ENCODE results near the gene SOWAHA. TPM values are rescaled to one million over a fixed set of nuclear protein-coding genes. Genes with fewer than 3 reads are reported as not detected.

The SOWAHA gene
- total and polyA plus RNA-seq, 2 of the 4 experiments (the other 2 are of a cell fraction): 0.03 TPM; not detected in 1

- Histone ChIP-seq H4K91ac (ENCODE audit: insufficient read depth, low read depth, low read length) (no peak overlapping the region), H3K14ac (replicated peaks; ENCODE audit: low read depth, low read length) (no peak overlapping the region), H3K9ac (ENCODE audit: low read depth, low read length) (no peak overlapping the region), H3K18ac (ENCODE audit: low read depth, low read length) (no peak overlapping the region), H2BK20ac (ENCODE audit: low read depth, low read length) (no peak overlapping the region), H4K8ac (ENCODE audit: low read depth in 2 of 2, low read length in 2 of 2) (no peak overlapping the region), H4K5ac (ENCODE audit: low read depth, low read length) (no peak overlapping the region), H2BK5ac (ENCODE audit: low read depth, low read length, poor library complexity, severe bottlenecking) (no peak overlapping the region), H3K79me1 (ENCODE audit: low read depth in 1 of 2, low read length in 2 of 2) (peaks cover 6 to 26% of the 10 kb centered on the region in 2 experiments), H2AK5ac (ENCODE audit: low read depth, low read length) (no peak overlapping the region), H3K56ac (ENCODE audit: extremely low read depth, insufficient read depth, low read length) (no peak overlapping the region), H2BK120ac (ENCODE audit: low read depth, low read length) (no peak overlapping the region), H3K9me3 (ENCODE audit: control insufficient read depth, insufficient read depth, low read length) (no peaks in the 10 kb centered on the region), H2AK9ac (replicated peaks; ENCODE audit: low read depth, low read length, poor library complexity) (no peak overlapping the region), H3K4me2 (ENCODE audit: low read depth, low read length) (no peak overlapping the region), H3K4me3 (ENCODE audit: insufficient read depth, low read depth, low read length) (no peak overlapping the region), H3K4ac (ENCODE audit: low read depth, low read length) (no peak overlapping the region), H2AFZ (replicated peaks; ENCODE audit: low read length, poor library complexity) (no peak overlapping the region), H3K27me3 (ENCODE audit: control insufficient read depth, insufficient read depth, low read length) (no peaks in the 10 kb centered on the region), H3K23ac (ENCODE audit: low read depth, low read length) (no peak overlapping the region), H2BK15ac (ENCODE audit: low read depth, low read length) (no peak overlapping the region), H3K9me1 (ENCODE audit: insufficient read depth, low read length) (peaks cover 14% of the 10 kb centered on the region), H3K4me1 (ENCODE audit: control insufficient read depth, insufficient read depth, low read length) (peaks cover 18% of the 10 kb centered on the region), H4K20me1 (ENCODE audit: insufficient read depth, low read length) (peaks cover 7% of the 10 kb centered on the region; the same call in 1 of the 2 replicates), H3K36me3 (ENCODE audit: control insufficient read depth, insufficient read depth, low read length) (no peaks in the 10 kb centered on the region), H3K27ac (ENCODE audit: insufficient read depth, low read length) (no peak overlapping the region)
- dilution Hi-C loops (cut with HindIII; ENCODE audit: low sequenced_read_pairs, unreplicated experiment) (no loop called here), intact Hi-C loops (cut with micrococcal nuclease) (no loop called here), in situ Hi-C loops (cut with MboI; ENCODE audit: low sequenced_read_pairs) (no loop called here)
- no TSS peak for BruUV-seq (replicated peaks)
- CTCF ChIA-PET: no interaction called here
- no peak for DNase-seq
- TF ChIP-seq RFX5 (IDR thresholded peaks at IDR 0.05; ENCODE audit: low read depth, low read length) (no peak), MXI1 (IDR thresholded peaks at IDR 0.05; ENCODE audit: borderline replicate concordance, low read depth, low read length) (no peak), USF2 (IDR thresholded peaks at IDR 0.05; ENCODE audit: low read depth, low read length) (no peak), CTCF (conservative IDR thresholded peaks at IDR 0.05; ENCODE audit: low read depth, low read length) (no peak), POLR2A (IDR thresholded peaks at IDR 0.05; ENCODE audit: low read depth, low read length) (no peak), MAZ (IDR thresholded peaks at IDR 0.05; ENCODE audit: borderline replicate concordance, low read depth, low read length) (no peak), CHD1 (IDR thresholded peaks at IDR 0.05; ENCODE audit: low read depth, low read length) (no peak), FOS (IDR thresholded peaks at IDR 0.05; ENCODE audit: low read depth, low read length) (no peak)
- POLR2A ChIA-PET (ENCODE audit: unreplicated experiment): no interaction called here
- no peak for ATAC-seq (ENCODE audit: low read depth)
- WGBS, 2 experiments (ENCODE audit: extremely low coverage in 2 of 2, insufficient read length in 1 of 2): 100% methylated on average over 1 of the region's 3 CpGs; no CpG with 5 or more reads in 1 of the 2 experiments
Measured at GRCh38 chr5:132779961-132780360, 33.1 kb upstream of the SOWAHA start.
